Astrocyte of the cerebellum (primary cell): ENCODE data around the gene SNURF.
"Not testable (repeated sequence)": the region's sequence is repeated elsewhere in the genome, so short reads cannot be mapped to it uniquely, and the experiment has no call there.

Experiments
- DNase-seq: peaks from one replicate; pipeline ENCODE4 v3.0.0-alpha.2; 2011; ENCODE audit warnings: low read depth
- H3K4me3 ChIP-seq: 2 replicates; pipeline ENCODE4 v1.5.1; 2011; ENCODE audit warnings: mild to moderate bottlenecking, low read depth, low read length, moderate library complexity
- in situ Hi-C: cut with HindIII; loops from 2 replicates; pipeline ENCODE4 v1.10.0; 2017; ENCODE audit warnings: low sequenced_read_pairs
- TF ChIP-seq, protein P1 (sequence below): IDR thresholded peaks from 2 replicates; pipeline ENCODE4 v1.5.1; 2012; ENCODE audit warnings: low read length, low read depth, moderate library complexity, mild to moderate bottlenecking; ENCODE audit errors: missing control alignments

SNURF gene, protein sequence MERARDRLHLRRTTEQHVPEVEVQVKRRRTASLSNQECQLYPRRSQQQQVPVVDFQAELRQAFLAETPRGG

GRCh38 chr15:24954783-24955530, at the start of gene SNURF, which contains the start of gene SNRPN:
TSS of gene SNURF (plus strand) at chr15:24954987. CDS start at chr15:24955049, 62 bp downstream.
TSS of gene SNRPN (plus strand) at chr15:24954987. CDS start at chr15:24974454, 19,467 bp downstream.
- in situ Hi-C loops: loop anchor here (25.0 kb wide), 2 partner anchors 157 to 482 kb away; partner anchors contain the start of gene UBE3A
- peak; percentile 36 for DNase-seq
- H3K4me3 ChIP-seq: peak within 1 kb of the TSS; percentile 93
- TF ChIP-seq, protein P1, sequence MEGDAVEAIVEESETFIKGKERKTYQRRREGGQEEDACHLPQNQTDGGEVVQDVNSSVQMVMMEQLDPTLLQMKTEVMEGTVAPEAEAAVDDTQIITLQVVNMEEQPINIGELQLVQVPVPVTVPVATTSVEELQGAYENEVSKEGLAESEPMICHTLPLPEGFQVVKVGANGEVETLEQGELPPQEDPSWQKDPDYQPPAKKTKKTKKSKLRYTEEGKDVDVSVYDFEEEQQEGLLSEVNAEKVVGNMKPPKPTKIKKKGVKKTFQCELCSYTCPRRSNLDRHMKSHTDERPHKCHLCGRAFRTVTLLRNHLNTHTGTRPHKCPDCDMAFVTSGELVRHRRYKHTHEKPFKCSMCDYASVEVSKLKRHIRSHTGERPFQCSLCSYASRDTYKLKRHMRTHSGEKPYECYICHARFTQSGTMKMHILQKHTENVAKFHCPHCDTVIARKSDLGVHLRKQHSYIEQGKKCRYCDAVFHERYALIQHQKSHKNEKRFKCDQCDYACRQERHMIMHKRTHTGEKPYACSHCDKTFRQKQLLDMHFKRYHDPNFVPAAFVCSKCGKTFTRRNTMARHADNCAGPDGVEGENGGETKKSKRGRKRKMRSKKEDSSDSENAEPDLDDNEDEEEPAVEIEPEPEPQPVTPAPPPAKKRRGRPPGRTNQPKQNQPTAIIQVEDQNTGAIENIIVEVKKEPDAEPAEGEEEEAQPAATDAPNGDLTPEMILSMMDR: no peak

DNA sequence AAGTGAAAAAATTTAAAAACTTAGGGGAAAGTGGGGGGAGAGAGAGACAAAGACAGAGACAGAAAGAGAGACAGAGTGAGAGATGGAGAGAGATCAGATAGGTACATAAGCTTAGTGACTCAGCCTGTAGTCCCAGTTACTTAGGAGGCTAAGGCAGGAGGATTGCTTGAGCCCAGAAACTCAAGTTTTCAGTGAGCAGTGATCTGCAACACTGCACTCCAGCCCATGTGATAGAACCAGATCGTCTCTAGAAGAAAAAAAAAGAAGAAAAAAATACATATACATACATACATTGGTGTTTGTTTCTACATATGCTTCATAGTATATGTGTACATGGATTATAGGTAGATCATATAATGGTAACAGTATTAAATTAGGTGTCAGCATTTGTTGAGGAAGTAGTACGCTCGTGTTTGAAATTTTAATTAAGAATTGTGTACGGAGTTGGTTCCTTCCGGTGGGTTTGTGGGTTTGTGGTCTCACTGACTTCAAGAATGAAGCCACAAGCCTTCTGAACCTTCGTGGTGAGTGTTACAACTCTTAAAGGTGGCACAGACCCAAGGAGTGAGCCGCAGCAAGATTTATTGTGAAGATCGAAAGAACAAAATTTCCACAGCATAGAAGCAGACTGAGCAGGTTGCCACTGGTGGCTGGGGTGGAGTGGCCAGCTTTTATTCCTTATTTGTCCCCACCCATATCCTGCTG, 38.3 kb upstream of the SNURF start:
- no peak overlapping the region for H3K4me3 ChIP-seq
- no peak for DNase-seq
- TF ChIP-seq, protein P1: no peak
- in situ Hi-C loops: no loop called here

DNA sequence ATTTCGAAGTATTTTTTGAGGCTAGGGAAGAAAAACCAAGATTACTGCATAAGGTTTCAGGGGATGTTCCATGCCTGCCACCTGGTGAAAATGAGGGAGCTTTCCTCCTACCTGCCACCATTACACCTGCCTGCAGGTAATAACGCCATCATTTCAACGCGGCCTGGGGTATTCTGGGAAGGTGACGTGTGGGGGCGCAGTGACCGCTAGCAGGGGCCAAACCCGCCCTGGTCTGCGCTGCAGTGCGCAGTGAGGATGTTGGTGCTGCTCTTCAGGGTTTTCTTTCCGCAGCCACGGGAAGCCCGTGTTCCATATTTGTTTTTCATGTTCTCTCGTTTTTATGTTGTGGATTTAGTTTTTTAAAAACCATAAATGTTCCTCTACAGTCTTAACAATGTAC, 37.4 kb upstream of the SNURF start:
- no peak overlapping the region for H3K4me3 ChIP-seq
- in situ Hi-C loops: no loop called here
- DNase-seq: no peak
- TF ChIP-seq, protein P1: no peak

- in situ Hi-C loops: no loop called here
- TF ChIP-seq, protein P1: no peak
- H3K4me3 ChIP-seq: no peak overlapping the region
- no peak for DNase-seq
These were observed 35.3 kb upstream of the SNURF start for GRCh38 chr15:24919446-24919845.

DNA sequence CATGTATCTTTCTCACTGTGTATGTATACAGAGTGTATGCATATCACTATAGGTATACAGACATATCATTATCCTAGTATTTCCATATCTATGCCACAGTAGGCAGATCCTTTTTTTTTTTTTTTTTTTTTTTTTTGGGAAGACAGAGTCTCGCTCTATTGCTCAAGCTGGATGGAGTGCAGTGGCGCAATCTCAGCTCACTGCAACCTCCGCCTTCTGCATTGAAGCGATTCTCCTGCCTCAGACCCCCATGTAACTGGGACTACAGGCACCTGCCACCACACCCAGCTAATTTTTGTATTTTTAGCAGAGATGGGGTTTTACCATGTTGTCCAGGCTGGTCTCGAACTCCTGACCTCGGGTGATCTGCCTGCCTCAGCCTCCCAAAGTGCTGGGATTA, 32.0 kb upstream of the SNURF start:
- in situ Hi-C loops: not testable (repeated sequence)

DNA sequence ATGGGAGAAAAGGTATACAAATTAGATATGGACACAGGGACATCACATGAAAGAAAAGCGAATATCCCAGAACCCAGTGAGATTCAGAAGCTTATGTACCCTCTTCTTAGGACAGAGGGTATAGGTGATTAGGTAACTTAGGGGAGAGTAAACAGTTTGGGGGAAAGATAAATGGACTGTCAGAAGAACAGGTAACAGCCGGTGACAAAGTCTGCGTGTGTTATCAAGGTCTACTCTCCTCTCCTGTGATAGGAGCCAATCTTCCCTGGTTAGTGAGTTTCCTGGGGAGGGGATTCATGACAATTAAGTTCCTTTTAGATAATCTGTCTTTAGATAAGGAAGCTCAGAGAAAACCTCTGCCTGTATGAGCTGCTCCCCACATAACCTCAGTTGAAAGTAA, 30.6 kb upstream of the SNURF start:
- TF ChIP-seq, protein P1: no peak
- in situ Hi-C loops: no loop called here
- no peak for DNase-seq

More for the DNA sequence above, 32.0 kb upstream of the SNURF start:
- H3K4me3 ChIP-seq, DNase-seq: not testable (repeated sequence)

GRCh38 chr15:24924621-24925020, 30.2 kb upstream of the SNURF start:
- no peak for DNase-seq
- TF ChIP-seq, protein P1: no peak
- in situ Hi-C loops: no loop called here
- H3K4me3 ChIP-seq: no peak overlapping the region

More for the DNA sequence above, 30.6 kb upstream of the SNURF start:
- H3K4me3 ChIP-seq: no peak overlapping the region

GRCh38 chr15:24931874-24932732, 22.7 kb upstream of the SNURF start:
- DNase-seq, in situ Hi-C loops, H3K4me3 ChIP-seq: not testable (repeated sequence)
